ENCODE data around the gene SELENOI. TPM values are rescaled to one million over a fixed set of nuclear protein-coding genes. Genes with fewer than 3 reads are reported as not detected.
A peak's percentile ranks its signal among the peaks of the same experiment; 100 is the strongest.

SELENOI gene
- total and polyA plus RNA-seq, 2 of the 4 experiments (the other 2 are of a cell fraction) = 5.1 to 25.1 TPM

- H3K9me3 ChIP-seq (ENCODE audit: control insufficient read depth, insufficient read depth, low read length) = no peaks in the 10 kb centered on the region
- H4K20me1 ChIP-seq (ENCODE audit: insufficient read depth, low read length) = no peaks in the 10 kb centered on the region
- intact Hi-C loops (cut with micrococcal nuclease) (no loop called here), dilution Hi-C loops (cut with HindIII; ENCODE audit: low sequenced_read_pairs, unreplicated experiment) (no loop called here), in situ Hi-C loops (cut with MboI; ENCODE audit: low sequenced_read_pairs) (no loop called here)
- no peak overlapping the region for H3K4me3 ChIP-seq (ENCODE audit: insufficient read depth, low read depth, low read length)
- no peak overlapping the region for H2BK120ac ChIP-seq (ENCODE audit: low read depth, low read length)
- 68% methylated on average over 3 of the region's 17 CpGs; no CpG with 5 or more reads in 1 of the 2 experiments for WGBS, 2 experiments (ENCODE audit: extremely low coverage in 2 of 2, insufficient read length in 1 of 2)
- H2BK20ac ChIP-seq (ENCODE audit: low read depth, low read length) = no peak overlapping the region
- H3K9me1 ChIP-seq (ENCODE audit: insufficient read depth, low read length) = no peaks in the 10 kb centered on the region
- DNase-seq (no peak), ATAC-seq (ENCODE audit: low read depth) (no peak)
- no TSS peak for BruUV-seq (replicated peaks)
- peak overlapping the region; percentile 99 for H2AFZ ChIP-seq (replicated peaks; ENCODE audit: low read length, poor library complexity)
- H2BK5ac ChIP-seq (ENCODE audit: low read depth, low read length, poor library complexity, severe bottlenecking) = no peak overlapping the region
- H4K8ac ChIP-seq (ENCODE audit: low read depth in 2 of 2, low read length in 2 of 2) = peak overlapping the region; percentile 82 to 93; a peak in 3 of 4 replicates
- no peaks in the 10 kb centered on the region for H3K36me3 ChIP-seq (ENCODE audit: control insufficient read depth, insufficient read depth, low read length)
- POLR2A ChIA-PET (ENCODE audit: unreplicated experiment) = no interaction called here
- no peak overlapping the region for H4K91ac ChIP-seq (ENCODE audit: insufficient read depth, low read depth, low read length)
- peak overlapping the region; percentile 85 for H2AK9ac ChIP-seq (replicated peaks; ENCODE audit: low read depth, low read length, poor library complexity)
- peak overlapping the region; percentile 81; the same call in 1 of the 2 replicates for H4K5ac ChIP-seq (ENCODE audit: low read depth, low read length)
- peak overlapping the region; percentile 77 for H3K4me2 ChIP-seq (ENCODE audit: low read depth, low read length)
- TF ChIP-seq ELK1 (IDR thresholded peaks at IDR 0.05; ENCODE audit: borderline replicate concordance, low read depth, low read length) (no peak), RCOR1 (IDR thresholded peaks at IDR 0.05; ENCODE audit: insufficient replicate concordance, low read length) (no peak), BHLHE40 (IDR thresholded peaks at IDR 0.05; ENCODE audit: low read depth, low read length) (no peak), MAFK (IDR thresholded peaks at IDR 0.05; ENCODE audit: low read depth, low read length) (no peak), SMC3 (IDR thresholded peaks at IDR 0.05; ENCODE audit: low read depth, low read length) (no peak), RFX5 (IDR thresholded peaks at IDR 0.05; ENCODE audit: low read depth, low read length) (no peak), FOS (IDR thresholded peaks at IDR 0.05; ENCODE audit: low read depth, low read length) (no peak), POLR2A (IDR thresholded peaks at IDR 0.05; ENCODE audit: low read depth, low read length) (no peak), NFE2L2 (IDR thresholded peaks at IDR 0.05; ENCODE audit: low read depth, low read length) (no peak), CEBPB (IDR thresholded peaks at IDR 0.05; ENCODE audit: low read depth, low read length) (no peak), CHD1 (IDR thresholded peaks at IDR 0.05; ENCODE audit: low read depth, low read length) (no peak), RAD21 (IDR thresholded peaks at IDR 0.05; ENCODE audit: low read length) (no peak), MAZ (IDR thresholded peaks at IDR 0.05; ENCODE audit: borderline replicate concordance, low read depth, low read length) (no peak), MXI1 (IDR thresholded peaks at IDR 0.05; ENCODE audit: borderline replicate concordance, low read depth, low read length) (no peak)
- TF ChIP-seq, protein P1, sequence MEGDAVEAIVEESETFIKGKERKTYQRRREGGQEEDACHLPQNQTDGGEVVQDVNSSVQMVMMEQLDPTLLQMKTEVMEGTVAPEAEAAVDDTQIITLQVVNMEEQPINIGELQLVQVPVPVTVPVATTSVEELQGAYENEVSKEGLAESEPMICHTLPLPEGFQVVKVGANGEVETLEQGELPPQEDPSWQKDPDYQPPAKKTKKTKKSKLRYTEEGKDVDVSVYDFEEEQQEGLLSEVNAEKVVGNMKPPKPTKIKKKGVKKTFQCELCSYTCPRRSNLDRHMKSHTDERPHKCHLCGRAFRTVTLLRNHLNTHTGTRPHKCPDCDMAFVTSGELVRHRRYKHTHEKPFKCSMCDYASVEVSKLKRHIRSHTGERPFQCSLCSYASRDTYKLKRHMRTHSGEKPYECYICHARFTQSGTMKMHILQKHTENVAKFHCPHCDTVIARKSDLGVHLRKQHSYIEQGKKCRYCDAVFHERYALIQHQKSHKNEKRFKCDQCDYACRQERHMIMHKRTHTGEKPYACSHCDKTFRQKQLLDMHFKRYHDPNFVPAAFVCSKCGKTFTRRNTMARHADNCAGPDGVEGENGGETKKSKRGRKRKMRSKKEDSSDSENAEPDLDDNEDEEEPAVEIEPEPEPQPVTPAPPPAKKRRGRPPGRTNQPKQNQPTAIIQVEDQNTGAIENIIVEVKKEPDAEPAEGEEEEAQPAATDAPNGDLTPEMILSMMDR (conservative IDR thresholded peaks at IDR 0.05; ENCODE audit: low read depth, low read length) = no peak
- TF ChIP-seq, protein P2, sequence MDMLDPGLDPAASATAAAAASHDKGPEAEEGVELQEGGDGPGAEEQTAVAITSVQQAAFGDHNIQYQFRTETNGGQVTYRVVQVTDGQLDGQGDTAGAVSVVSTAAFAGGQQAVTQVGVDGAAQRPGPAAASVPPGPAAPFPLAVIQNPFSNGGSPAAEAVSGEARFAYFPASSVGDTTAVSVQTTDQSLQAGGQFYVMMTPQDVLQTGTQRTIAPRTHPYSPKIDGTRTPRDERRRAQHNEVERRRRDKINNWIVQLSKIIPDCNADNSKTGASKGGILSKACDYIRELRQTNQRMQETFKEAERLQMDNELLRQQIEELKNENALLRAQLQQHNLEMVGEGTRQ (IDR thresholded peaks at IDR 0.05; ENCODE audit: low read depth, low read length) = no peak
- H3K14ac ChIP-seq (replicated peaks; ENCODE audit: low read depth, low read length) = no peak overlapping the region
- no peak overlapping the region for H3K23ac ChIP-seq (ENCODE audit: low read depth, low read length)
- H3K27me3 ChIP-seq (ENCODE audit: control insufficient read depth, insufficient read depth, low read length) = no peaks in the 10 kb centered on the region
- no peak overlapping the region for H3K4ac ChIP-seq (ENCODE audit: low read depth, low read length)
- H3K56ac ChIP-seq (ENCODE audit: extremely low read depth, insufficient read depth, low read length) = no peak overlapping the region
- H3K27ac ChIP-seq (ENCODE audit: insufficient read depth, low read length) = no peak overlapping the region
- CTCF ChIA-PET = no interaction called here
- no peaks in the 10 kb centered on the region for H3K79me1 ChIP-seq (ENCODE audit: low read depth in 1 of 2, low read length in 2 of 2)
- no peak overlapping the region for H3K9ac ChIP-seq (ENCODE audit: low read depth, low read length)
- no peak overlapping the region for H2AK5ac ChIP-seq (ENCODE audit: low read depth, low read length)
- no peak overlapping the region for H3K18ac ChIP-seq (ENCODE audit: low read depth, low read length)
- H3K4me1 ChIP-seq (ENCODE audit: control insufficient read depth, insufficient read depth, low read length) = peaks cover 12% of the 10 kb centered on the region
- H2BK15ac ChIP-seq (ENCODE audit: low read depth, low read length) = no peak overlapping the region
These were observed 47.7 kb upstream of the SELENOI start for GRCh38 chr2:26298286-26298637.
